WTC11 (cell line): ENCODE data around the gene CCL17. TPM values are rescaled to one million over a fixed set of nuclear protein-coding genes. Genes with fewer than 3 reads are reported as not detected.

Source experiments
- CREM ChIP-seq: sonication (generic); formaldehyde crosslinking; IDR thresholded peaks from 2 replicates; pipeline ENCODE4 v1.8.1; 2022; ENCODE audit warnings: mild to moderate bottlenecking, missing genetic modification reagents, moderate library complexity
- GTF2I ChIP-seq: fragments of 250-450 bp; sonication (Bioruptor Pico); conservative IDR thresholded peaks from 2 replicates; pipeline ENCODE4 v1.4.0; 2021; ENCODE audit warnings: mild to moderate bottlenecking
- SMAD3 ChIP-seq: sonication (generic); formaldehyde crosslinking; IDR thresholded peaks from 2 replicates; pipeline ENCODE4 v1.8.0; 2022; ENCODE audit warnings: missing genetic modification reagents, mild to moderate bottlenecking, borderline replicate concordance
- ZMAT4 ChIP-seq: fragments of 250-450 bp; sonication (Bioruptor Pico); IDR thresholded peaks from 2 replicates; pipeline ENCODE4 v1.9.0; 2021; ENCODE audit warnings: mild to moderate bottlenecking
- ZNF281 ChIP-seq: sonication (generic); formaldehyde crosslinking; IDR thresholded peaks from 2 replicates; pipeline ENCODE4 v1.8.0; 2023; ENCODE audit warnings: mild to moderate bottlenecking, missing genetic modification reagents
- total RNA-seq: library from RNA; stranded (reverse); gene quantifications from 3 replicates; pipeline ENCODE4 v1.2.3, GENCODE V29; 2021
- TF ChIP-seq, protein P1 (sequence below): fragments of 250-450 bp; sonication (Bioruptor Pico); IDR thresholded peaks from 2 replicates; pipeline ENCODE4 v1.9.0; 2021; ENCODE audit warnings: mild to moderate bottlenecking, borderline replicate concordance
- TF ChIP-seq, protein P2 (sequence below): sonication (generic); formaldehyde crosslinking; IDR thresholded peaks from 2 replicates; pipeline ENCODE4 v1.8.1; 2022; ENCODE audit warnings: low read depth, missing genetic modification reagents, borderline replicate concordance
- TF ChIP-seq, protein P3 (sequence below): sonication (generic); formaldehyde crosslinking; IDR thresholded peaks from 2 replicates; pipeline ENCODE4 v1.8.1; 2023; ENCODE audit warnings: mild to moderate bottlenecking, missing genetic modification reagents
- TF ChIP-seq, protein P4 (sequence below): sonication (generic); formaldehyde crosslinking; IDR thresholded peaks from 2 replicates; pipeline ENCODE4 v1.8.0; 2023; ENCODE audit warnings: missing genetic modification reagents, mild to moderate bottlenecking, borderline replicate concordance

Gene CCL17
- total RNA-seq, 1 experiment from 2014 or later = not detected

DNA sequence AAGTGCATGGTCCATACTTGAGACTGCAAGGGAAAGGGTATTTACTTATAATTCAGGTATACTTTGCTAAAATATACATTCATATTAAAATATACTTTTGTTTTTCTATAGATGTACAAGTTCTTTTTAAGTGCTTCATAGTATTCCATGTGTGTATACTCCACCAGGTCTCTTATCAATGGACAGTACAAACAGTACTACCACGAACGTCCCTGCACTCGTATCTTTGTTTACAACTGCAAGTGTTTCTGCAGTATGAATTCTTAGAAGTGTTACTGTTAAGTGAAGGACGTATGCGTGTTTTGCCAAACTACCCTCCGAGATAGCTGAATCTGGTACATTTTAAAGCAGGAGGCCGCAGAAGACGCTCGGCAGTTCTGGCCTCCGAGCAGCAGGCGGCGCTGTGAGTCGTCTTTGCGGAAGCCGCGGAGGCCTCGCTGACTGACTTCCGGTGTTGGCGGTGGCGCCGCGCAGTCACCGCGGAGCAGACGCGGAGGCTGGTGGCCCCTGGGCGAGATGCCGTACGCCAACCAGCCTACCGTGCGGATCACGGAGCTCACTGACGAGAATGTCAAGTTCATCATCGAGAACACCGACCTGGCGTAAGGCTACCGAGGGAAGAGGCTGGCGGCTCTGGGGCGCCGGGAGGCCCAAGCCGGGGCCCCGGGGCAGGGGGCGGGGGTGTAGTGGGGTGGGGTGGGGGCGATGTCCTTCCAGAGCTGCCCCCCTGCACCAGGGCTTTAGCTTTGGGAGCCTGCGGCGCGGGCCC lies 57.8 kb downstream of the CCL17 start, which contains the start of gene POLR2C (continued):
- TF ChIP-seq, protein P1, sequence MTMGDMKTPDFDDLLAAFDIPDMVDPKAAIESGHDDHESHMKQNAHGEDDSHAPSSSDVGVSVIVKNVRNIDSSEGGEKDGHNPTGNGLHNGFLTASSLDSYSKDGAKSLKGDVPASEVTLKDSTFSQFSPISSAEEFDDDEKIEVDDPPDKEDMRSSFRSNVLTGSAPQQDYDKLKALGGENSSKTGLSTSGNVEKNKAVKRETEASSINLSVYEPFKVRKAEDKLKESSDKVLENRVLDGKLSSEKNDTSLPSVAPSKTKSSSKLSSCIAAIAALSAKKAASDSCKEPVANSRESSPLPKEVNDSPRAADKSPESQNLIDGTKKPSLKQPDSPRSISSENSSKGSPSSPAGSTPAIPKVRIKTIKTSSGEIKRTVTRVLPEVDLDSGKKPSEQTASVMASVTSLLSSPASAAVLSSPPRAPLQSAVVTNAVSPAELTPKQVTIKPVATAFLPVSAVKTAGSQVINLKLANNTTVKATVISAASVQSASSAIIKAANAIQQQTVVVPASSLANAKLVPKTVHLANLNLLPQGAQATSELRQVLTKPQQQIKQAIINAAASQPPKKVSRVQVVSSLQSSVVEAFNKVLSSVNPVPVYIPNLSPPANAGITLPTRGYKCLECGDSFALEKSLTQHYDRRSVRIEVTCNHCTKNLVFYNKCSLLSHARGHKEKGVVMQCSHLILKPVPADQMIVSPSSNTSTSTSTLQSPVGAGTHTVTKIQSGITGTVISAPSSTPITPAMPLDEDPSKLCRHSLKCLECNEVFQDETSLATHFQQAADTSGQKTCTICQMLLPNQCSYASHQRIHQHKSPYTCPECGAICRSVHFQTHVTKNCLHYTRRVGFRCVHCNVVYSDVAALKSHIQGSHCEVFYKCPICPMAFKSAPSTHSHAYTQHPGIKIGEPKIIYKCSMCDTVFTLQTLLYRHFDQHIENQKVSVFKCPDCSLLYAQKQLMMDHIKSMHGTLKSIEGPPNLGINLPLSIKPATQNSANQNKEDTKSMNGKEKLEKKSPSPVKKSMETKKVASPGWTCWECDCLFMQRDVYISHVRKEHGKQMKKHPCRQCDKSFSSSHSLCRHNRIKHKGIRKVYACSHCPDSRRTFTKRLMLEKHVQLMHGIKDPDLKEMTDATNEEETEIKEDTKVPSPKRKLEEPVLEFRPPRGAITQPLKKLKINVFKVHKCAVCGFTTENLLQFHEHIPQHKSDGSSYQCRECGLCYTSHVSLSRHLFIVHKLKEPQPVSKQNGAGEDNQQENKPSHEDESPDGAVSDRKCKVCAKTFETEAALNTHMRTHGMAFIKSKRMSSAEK (CRISPR knock-in tag) = no peak
- TF ChIP-seq ZMAT4 (CRISPR knock-in tag) = no peak
- TF ChIP-seq, protein P2, sequence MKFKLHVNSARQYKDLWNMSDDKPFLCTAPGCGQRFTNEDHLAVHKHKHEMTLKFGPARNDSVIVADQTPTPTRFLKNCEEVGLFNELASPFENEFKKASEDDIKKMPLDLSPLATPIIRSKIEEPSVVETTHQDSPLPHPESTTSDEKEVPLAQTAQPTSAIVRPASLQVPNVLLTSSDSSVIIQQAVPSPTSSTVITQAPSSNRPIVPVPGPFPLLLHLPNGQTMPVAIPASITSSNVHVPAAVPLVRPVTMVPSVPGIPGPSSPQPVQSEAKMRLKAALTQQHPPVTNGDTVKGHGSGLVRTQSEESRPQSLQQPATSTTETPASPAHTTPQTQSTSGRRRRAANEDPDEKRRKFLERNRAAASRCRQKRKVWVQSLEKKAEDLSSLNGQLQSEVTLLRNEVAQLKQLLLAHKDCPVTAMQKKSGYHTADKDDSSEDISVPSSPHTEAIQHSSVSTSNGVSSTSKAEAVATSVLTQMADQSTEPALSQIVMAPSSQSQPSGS (CRISPR knock-in tag) = no peak
- TF ChIP-seq ZNF281 = no peak
- TF ChIP-seq, protein P3, sequence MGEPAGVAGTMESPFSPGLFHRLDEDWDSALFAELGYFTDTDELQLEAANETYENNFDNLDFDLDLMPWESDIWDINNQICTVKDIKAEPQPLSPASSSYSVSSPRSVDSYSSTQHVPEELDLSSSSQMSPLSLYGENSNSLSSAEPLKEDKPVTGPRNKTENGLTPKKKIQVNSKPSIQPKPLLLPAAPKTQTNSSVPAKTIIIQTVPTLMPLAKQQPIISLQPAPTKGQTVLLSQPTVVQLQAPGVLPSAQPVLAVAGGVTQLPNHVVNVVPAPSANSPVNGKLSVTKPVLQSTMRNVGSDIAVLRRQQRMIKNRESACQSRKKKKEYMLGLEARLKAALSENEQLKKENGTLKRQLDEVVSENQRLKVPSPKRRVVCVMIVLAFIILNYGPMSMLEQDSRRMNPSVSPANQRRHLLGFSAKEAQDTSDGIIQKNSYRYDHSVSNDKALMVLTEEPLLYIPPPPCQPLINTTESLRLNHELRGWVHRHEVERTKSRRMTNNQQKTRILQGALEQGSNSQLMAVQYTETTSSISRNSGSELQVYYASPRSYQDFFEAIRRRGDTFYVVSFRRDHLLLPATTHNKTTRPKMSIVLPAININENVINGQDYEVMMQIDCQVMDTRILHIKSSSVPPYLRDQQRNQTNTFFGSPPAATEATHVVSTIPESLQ (CRISPR knock-in tag) = no peak; the same call in 1 of the 2 replicates
- peak; percentile 72 for TF ChIP-seq CREM (CRISPR knock-in tag)
- no peak for TF ChIP-seq GTF2I
- TF ChIP-seq, protein P4, sequence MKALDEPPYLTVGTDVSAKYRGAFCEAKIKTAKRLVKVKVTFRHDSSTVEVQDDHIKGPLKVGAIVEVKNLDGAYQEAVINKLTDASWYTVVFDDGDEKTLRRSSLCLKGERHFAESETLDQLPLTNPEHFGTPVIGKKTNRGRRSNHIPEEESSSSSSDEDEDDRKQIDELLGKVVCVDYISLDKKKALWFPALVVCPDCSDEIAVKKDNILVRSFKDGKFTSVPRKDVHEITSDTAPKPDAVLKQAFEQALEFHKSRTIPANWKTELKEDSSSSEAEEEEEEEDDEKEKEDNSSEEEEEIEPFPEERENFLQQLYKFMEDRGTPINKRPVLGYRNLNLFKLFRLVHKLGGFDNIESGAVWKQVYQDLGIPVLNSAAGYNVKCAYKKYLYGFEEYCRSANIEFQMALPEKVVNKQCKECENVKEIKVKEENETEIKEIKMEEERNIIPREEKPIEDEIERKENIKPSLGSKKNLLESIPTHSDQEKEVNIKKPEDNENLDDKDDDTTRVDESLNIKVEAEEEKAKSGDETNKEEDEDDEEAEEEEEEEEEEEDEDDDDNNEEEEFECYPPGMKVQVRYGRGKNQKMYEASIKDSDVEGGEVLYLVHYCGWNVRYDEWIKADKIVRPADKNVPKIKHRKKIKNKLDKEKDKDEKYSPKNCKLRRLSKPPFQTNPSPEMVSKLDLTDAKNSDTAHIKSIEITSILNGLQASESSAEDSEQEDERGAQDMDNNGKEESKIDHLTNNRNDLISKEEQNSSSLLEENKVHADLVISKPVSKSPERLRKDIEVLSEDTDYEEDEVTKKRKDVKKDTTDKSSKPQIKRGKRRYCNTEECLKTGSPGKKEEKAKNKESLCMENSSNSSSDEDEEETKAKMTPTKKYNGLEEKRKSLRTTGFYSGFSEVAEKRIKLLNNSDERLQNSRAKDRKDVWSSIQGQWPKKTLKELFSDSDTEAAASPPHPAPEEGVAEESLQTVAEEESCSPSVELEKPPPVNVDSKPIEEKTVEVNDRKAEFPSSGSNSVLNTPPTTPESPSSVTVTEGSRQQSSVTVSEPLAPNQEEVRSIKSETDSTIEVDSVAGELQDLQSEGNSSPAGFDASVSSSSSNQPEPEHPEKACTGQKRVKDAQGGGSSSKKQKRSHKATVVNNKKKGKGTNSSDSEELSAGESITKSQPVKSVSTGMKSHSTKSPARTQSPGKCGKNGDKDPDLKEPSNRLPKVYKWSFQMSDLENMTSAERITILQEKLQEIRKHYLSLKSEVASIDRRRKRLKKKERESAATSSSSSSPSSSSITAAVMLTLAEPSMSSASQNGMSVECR (CRISPR knock-in tag) = peak; percentile 83; the same call in 1 of the 2 replicates
- TF ChIP-seq SMAD3 = no peak
